ENCODE measurements around the gene EPN1. TPM values are rescaled to one million over a fixed set of nuclear protein-coding genes. Genes with fewer than 3 reads are reported as not detected.

Gene EPN1
- total and polyA plus RNA-seq, 2 of the 13 experiments (the other 11 are each of a cell fraction or from before 2014, with no cell fraction given), result 28.9 to 31.7 TPM

DNA sequence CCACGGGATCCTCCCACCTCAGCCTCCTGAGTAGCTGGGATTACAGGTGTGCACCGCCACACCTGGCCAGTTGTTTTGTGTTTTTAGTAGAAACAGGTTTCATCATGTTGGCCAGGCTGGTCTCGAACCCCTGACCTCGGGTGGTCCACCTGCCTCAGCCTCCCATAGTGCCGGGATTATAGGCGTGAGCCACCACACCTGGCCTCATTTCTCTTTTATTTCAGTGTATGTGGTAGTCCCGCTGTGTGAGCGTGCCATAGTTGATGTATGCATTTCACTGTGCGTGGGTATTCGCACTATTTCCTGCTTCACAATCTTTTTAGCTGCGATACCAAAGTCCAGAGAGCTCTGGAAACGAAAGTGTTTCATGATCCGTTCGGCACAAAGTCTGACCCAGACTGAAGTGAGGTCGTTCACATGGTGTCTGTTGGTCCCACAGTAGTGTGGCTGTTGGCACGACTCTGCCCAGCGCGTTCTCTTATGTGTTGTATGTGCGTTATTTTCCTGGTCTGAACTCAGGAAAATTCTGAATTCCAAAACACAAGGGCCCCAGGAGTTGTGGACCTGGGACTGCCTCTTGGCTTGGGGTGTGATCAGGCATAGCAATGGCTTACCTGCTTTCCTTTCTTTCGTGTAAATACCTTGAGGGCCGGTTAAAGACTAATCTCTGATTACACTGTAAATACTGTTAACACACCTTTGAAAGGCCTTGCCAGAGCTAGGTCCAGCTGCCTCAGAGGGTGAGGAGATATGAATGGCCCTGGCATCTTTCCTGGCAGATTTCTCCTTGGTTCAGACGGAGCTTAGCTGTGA is 8.6 kb downstream of the EPN1 start (continued):
- TF ChIP-seq, protein P1, sequence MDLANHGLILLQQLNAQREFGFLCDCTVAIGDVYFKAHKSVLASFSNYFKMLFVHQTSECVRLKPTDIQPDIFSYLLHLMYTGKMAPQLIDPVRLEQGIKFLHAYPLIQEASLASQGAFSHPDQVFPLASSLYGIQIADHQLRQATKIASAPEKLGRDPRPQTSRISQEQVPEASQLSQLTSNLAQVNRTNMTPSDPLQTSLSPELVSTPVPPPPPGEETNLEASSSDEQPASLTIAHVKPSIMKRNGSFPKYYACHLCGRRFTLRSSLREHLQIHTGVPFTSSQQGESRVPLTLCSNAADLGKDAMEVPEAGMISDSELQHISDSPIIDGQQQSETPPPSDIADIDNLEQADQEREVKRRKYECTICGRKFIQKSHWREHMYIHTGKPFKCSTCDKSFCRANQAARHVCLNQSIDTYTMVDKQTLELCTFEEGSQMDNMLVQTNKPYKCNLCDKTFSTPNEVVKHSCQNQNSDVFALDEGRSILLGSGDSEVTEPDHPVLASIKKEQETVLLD (CRISPR knock-in tag; IDR thresholded peaks at IDR 0.05; ENCODE audit: low read depth), result 0 out of 2 replicates have a peak, but pooled peaks have one; percentile 29
- peak; percentile 83; the same call in 1 of the 2 replicates for TF ChIP-seq MYC (CRISPR knock-in tag; IDR thresholded peaks at IDR 0.05; ENCODE audit: borderline replicate concordance)
- no peak for TF ChIP-seq TCF12 (IDR thresholded peaks at IDR 0.05)
- TF ChIP-seq TCF12 (CRISPR knock-in tag; IDR thresholded peaks at IDR 0.05), result no peak
- TF ChIP-seq SOX5 (CRISPR knock-in tag; IDR thresholded peaks at IDR 0.05; ENCODE audit: borderline replicate concordance), result peak; percentile 63; the same call in 1 of the 2 replicates
- TF ChIP-seq, protein P2, sequence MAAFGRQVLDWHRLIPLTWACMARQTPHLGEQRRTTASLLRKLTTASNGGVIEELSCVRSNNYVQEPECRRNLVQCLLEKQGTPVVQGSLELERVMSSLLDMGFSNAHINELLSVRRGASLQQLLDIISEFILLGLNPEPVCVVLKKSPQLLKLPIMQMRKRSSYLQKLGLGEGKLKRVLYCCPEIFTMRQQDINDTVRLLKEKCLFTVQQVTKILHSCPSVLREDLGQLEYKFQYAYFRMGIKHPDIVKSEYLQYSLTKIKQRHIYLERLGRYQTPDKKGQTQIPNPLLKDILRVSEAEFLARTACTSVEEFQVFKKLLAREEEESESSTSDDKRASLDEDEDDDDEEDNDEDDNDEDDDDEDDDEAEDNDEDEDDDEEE (CRISPR knock-in tag; IDR thresholded peaks at IDR 0.05), result no peak
- no peak for TF ChIP-seq MXD4 (CRISPR knock-in tag; IDR thresholded peaks at IDR 0.05)
- peak; percentile 58; the same call in 1 of the 2 replicates for TF ChIP-seq POGZ (CRISPR knock-in tag; IDR thresholded peaks at IDR 0.05)
- no peak for TF ChIP-seq ZBTB42 (CRISPR knock-in tag; IDR thresholded peaks at IDR 0.05)
- 0 out of 2 replicates have a peak, but pooled peaks have one; percentile 56 for TF ChIP-seq GFI1 (CRISPR knock-in tag; IDR thresholded peaks at IDR 0.05; ENCODE audit: borderline replicate concordance)
- TF ChIP-seq RBFOX2 (IDR thresholded peaks at IDR 0.05; ENCODE audit: low read depth, low read length), result peak; percentile 38; the same call in 1 of the 2 replicates
- no peak for TF ChIP-seq SYNCRIP (IDR thresholded peaks at IDR 0.05; ENCODE audit: insufficient read depth, low read depth, low read length)
- peak; percentile 31; the same call in 1 of the 2 replicates for TF ChIP-seq ZNF766 (CRISPR knock-in tag; IDR thresholded peaks at IDR 0.05; ENCODE audit: borderline replicate concordance)
- TF ChIP-seq, protein P3, sequence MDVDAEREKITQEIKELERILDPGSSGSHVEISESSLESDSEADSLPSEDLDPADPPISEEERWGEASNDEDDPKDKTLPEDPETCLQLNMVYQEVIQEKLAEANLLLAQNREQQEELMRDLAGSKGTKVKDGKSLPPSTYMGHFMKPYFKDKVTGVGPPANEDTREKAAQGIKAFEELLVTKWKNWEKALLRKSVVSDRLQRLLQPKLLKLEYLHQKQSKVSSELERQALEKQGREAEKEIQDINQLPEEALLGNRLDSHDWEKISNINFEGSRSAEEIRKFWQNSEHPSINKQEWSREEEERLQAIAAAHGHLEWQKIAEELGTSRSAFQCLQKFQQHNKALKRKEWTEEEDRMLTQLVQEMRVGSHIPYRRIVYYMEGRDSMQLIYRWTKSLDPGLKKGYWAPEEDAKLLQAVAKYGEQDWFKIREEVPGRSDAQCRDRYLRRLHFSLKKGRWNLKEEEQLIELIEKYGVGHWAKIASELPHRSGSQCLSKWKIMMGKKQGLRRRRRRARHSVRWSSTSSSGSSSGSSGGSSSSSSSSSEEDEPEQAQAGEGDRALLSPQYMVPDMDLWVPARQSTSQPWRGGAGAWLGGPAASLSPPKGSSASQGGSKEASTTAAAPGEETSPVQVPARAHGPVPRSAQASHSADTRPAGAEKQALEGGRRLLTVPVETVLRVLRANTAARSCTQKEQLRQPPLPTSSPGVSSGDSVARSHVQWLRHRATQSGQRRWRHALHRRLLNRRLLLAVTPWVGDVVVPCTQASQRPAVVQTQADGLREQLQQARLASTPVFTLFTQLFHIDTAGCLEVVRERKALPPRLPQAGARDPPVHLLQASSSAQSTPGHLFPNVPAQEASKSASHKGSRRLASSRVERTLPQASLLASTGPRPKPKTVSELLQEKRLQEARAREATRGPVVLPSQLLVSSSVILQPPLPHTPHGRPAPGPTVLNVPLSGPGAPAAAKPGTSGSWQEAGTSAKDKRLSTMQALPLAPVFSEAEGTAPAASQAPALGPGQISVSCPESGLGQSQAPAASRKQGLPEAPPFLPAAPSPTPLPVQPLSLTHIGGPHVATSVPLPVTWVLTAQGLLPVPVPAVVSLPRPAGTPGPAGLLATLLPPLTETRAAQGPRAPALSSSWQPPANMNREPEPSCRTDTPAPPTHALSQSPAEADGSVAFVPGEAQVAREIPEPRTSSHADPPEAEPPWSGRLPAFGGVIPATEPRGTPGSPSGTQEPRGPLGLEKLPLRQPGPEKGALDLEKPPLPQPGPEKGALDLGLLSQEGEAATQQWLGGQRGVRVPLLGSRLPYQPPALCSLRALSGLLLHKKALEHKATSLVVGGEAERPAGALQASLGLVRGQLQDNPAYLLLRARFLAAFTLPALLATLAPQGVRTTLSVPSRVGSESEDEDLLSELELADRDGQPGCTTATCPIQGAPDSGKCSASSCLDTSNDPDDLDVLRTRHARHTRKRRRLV (CRISPR knock-in tag; IDR thresholded peaks at IDR 0.05), result no peak
- TF ChIP-seq, protein P4, sequence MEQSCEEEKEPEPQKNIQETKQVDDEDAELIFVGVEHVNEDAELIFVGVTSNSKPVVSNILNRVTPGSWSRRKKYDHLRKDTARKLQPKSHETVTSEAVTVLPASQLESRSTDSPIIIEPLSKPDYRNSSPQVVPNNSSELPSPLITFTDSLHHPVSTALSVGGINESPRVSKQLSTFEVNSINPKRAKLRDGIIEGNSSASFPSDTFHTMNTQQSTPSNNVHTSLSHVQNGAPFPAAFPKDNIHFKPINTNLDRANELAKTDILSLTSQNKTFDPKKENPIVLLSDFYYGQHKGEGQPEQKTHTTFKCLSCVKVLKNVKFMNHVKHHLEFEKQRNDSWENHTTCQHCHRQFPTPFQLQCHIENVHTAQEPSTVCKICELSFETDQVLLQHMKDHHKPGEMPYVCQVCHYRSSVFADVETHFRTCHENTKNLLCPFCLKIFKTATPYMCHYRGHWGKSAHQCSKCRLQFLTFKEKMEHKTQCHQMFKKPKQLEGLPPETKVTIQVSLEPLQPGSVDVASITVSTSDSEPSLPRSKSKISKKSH (CRISPR knock-in tag; IDR thresholded peaks at IDR 0.05; ENCODE audit: borderline replicate concordance), result no peak
- TF ChIP-seq LCORL (IDR thresholded peaks at IDR 0.05), result no peak
- 0 out of 2 replicates have a peak, but pooled peaks have one; percentile 37 for TF ChIP-seq LCORL (CRISPR knock-in tag; IDR thresholded peaks at IDR 0.05)
- TF ChIP-seq, protein P5, sequence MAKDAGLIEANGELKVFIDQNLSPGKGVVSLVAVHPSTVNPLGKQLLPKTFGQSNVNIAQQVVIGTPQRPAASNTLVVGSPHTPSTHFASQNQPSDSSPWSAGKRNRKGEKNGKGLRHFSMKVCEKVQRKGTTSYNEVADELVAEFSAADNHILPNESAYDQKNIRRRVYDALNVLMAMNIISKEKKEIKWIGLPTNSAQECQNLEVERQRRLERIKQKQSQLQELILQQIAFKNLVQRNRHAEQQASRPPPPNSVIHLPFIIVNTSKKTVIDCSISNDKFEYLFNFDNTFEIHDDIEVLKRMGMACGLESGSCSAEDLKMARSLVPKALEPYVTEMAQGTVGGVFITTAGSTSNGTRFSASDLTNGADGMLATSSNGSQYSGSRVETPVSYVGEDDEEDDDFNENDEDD (CRISPR knock-in tag; IDR thresholded peaks at IDR 0.05; ENCODE audit: borderline replicate concordance), result no peak
- TF ChIP-seq KMT2A (CRISPR knock-in tag; IDR thresholded peaks at IDR 0.05), result peak; percentile 65
